ENCODE results near the gene ENHO. TPM values are rescaled to one million over a fixed set of nuclear protein-coding genes. Genes with fewer than 3 reads are reported as not detected.

The ENHO gene
- total and polyA plus RNA-seq, 2 experiments from 2014 or later = 1.5 to 9.4 TPM

DNA sequence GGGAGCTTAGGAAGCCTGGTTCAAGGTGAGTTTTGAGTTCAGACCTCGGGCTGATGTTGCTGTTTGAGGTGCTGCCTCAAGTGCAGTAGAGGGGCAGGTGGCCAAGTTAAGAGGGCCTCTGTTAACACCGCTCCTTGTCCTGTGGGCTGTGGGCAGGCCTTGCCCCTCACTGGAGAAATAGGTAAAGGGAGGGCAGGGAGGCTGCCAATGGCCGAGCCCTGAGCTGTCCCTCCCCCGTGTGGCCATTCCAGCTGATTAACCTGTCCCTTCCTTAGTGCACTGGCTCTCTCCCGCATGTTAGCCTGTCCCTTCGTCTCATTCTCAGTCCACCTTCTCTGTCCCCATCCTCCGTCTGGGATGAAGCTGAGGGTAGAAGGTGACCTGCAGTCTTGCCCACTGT lies 45.3 kb upstream of the ENHO start:
- H3K79me2 ChIP-seq = no peaks in the 10 kb centered on the region
- no peaks in the 10 kb centered on the region for H3K9me3 ChIP-seq (ENCODE audit: low read depth)
- H3K4me1 ChIP-seq (ENCODE audit: insufficient read depth) = peaks cover 7% of the 10 kb centered on the region
- no peak overlapping the region for H3K27ac ChIP-seq
- no peaks in the 10 kb centered on the region for H3K36me3 ChIP-seq (replicated peaks; ENCODE audit: insufficient read depth, low read depth)
- no peak overlapping the region for H3K4me2 ChIP-seq
- no peaks in the 10 kb centered on the region for H3K27me3 ChIP-seq
- H4K20me1 ChIP-seq (ENCODE audit: insufficient read depth, poor library complexity, severe bottlenecking) = no peaks in the 10 kb centered on the region
- no peak overlapping the region for H3K4me3 ChIP-seq
- no peak for TF ChIP-seq EZH2 (IDR thresholded peaks at IDR 0.05; ENCODE audit: borderline replicate concordance)
- TF ChIP-seq CTCF (IDR thresholded peaks at IDR 0.05; ENCODE audit: poor library complexity) = no peak
- no peak for TF ChIP-seq EZH2phosphoT487 (IDR thresholded peaks at IDR 0.05; ENCODE audit: low read depth, severe bottlenecking, unreplicated experiment)
- no peak overlapping the region for H2AFZ ChIP-seq
- no peaks in the 10 kb centered on the region for H3K9me2 ChIP-seq (replicated peaks; ENCODE audit: insufficient read depth)
- no peak for DNase-seq (ENCODE audit: low spot score)
- WGBS (ENCODE audit: low lambda C conversion rate, missing lambda C conversion rate) = 87% methylated on average over 7 of the region's 7 CpGs

- WGBS (ENCODE audit: low lambda C conversion rate, missing lambda C conversion rate) = 96% methylated on average over 6 of the region's 6 CpGs
- Histone ChIP-seq H4K20me1 (ENCODE audit: insufficient read depth, poor library complexity, severe bottlenecking) (no peaks in the 10 kb centered on the region), H3K4me3 (no peak overlapping the region), H3K36me3 (replicated peaks; ENCODE audit: insufficient read depth, low read depth) (no peaks in the 10 kb centered on the region), H3K4me1 (ENCODE audit: insufficient read depth) (peaks cover 7% of the 10 kb centered on the region), H3K9me2 (replicated peaks; ENCODE audit: insufficient read depth) (no peaks in the 10 kb centered on the region), H3K9me3 (ENCODE audit: low read depth) (no peaks in the 10 kb centered on the region), H3K79me2 (no peaks in the 10 kb centered on the region), H3K4me2 (no peak overlapping the region), H2AFZ (no peak overlapping the region), H3K27ac (no peak overlapping the region), H3K27me3 (no peaks in the 10 kb centered on the region)
- no peak for DNase-seq (ENCODE audit: low spot score)
- no peak for TF ChIP-seq EZH2phosphoT487 (IDR thresholded peaks at IDR 0.05; ENCODE audit: low read depth, severe bottlenecking, unreplicated experiment)
- TF ChIP-seq EZH2 (IDR thresholded peaks at IDR 0.05; ENCODE audit: borderline replicate concordance) = no peak
- no peak for TF ChIP-seq CTCF (IDR thresholded peaks at IDR 0.05; ENCODE audit: poor library complexity)
Observed at GRCh38 chr9:34566972-34567371, 44.2 kb upstream of the ENHO start.

DNA sequence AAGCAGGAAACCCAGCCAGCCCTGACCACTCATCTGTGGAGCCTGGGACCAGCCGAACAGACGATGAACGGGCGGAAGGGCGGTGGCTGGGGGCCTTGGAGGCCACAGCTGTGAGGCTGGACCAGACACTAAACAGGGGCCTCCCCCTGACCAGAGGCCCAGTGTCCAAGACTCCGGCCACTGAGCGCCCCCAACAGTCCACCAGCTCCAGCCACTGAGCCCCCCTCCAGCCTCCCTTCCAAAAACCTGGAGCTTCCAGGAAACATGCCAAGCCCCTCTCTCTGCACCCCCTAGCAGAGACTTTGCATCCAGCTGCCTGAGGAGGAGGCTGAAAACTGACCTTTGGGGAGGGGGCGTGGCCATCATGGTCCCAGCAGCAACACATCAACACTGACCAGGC lies 43.5 kb upstream of the ENHO start:
- Histone ChIP-seq H3K36me3 (replicated peaks; ENCODE audit: insufficient read depth, low read depth) (no peaks in the 10 kb centered on the region), H3K4me2 (no peak overlapping the region), H2AFZ (no peak overlapping the region), H3K4me3 (no peak overlapping the region), H3K27ac (no peak overlapping the region), H3K79me2 (no peaks in the 10 kb centered on the region), H4K20me1 (ENCODE audit: insufficient read depth, poor library complexity, severe bottlenecking) (no peaks in the 10 kb centered on the region), H3K9me3 (ENCODE audit: low read depth) (no peaks in the 10 kb centered on the region), H3K27me3 (no peaks in the 10 kb centered on the region), H3K9me2 (replicated peaks; ENCODE audit: insufficient read depth) (no peaks in the 10 kb centered on the region), H3K4me1 (ENCODE audit: insufficient read depth) (peaks cover 7% of the 10 kb centered on the region)
- TF ChIP-seq EZH2phosphoT487 (IDR thresholded peaks at IDR 0.05; ENCODE audit: low read depth, severe bottlenecking, unreplicated experiment) = no peak
- no peak for TF ChIP-seq EZH2 (IDR thresholded peaks at IDR 0.05; ENCODE audit: borderline replicate concordance)
- TF ChIP-seq CTCF (IDR thresholded peaks at IDR 0.05; ENCODE audit: poor library complexity) = no peak
- 82% methylated on average over 8 of the region's 8 CpGs for WGBS (ENCODE audit: low lambda C conversion rate, missing lambda C conversion rate)
- no peak for DNase-seq (ENCODE audit: low spot score)

DNA sequence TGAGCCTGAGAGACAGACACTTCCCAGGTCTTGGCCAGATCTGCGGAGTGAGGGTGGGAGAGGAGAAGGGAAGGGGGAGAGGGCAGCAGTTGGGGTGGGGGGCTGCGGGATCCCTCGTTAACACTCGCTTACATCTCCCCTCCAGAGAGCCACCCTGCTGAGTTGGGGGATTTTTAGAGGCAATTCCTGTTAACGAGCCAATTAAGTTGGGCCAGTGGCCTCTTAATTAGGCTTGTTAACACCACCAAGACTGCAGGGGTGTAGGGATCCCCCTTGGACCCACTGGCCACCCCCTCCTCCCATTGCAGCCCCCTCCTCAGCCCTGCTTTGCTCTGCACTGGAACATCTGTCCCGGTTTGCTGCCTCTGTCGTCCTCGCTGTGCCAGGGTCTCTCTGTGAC lies 43.1 kb upstream of the ENHO start:
- no peak overlapping the region for H2AFZ ChIP-seq
- H4K20me1 ChIP-seq (ENCODE audit: insufficient read depth, poor library complexity, severe bottlenecking) = no peaks in the 10 kb centered on the region
- no peaks in the 10 kb centered on the region for H3K9me3 ChIP-seq (ENCODE audit: low read depth)
- WGBS (ENCODE audit: low lambda C conversion rate, missing lambda C conversion rate) = 80% methylated on average over 4 of the region's 8 CpGs
- TF ChIP-seq EZH2phosphoT487 (IDR thresholded peaks at IDR 0.05; ENCODE audit: low read depth, severe bottlenecking, unreplicated experiment) (no peak), EZH2 (IDR thresholded peaks at IDR 0.05; ENCODE audit: borderline replicate concordance) (no peak), CTCF (IDR thresholded peaks at IDR 0.05; ENCODE audit: poor library complexity) (no peak)
- H3K27me3 ChIP-seq = no peaks in the 10 kb centered on the region
- H3K36me3 ChIP-seq (replicated peaks; ENCODE audit: insufficient read depth, low read depth) = no peaks in the 10 kb centered on the region
- no peak for DNase-seq (ENCODE audit: low spot score)
- peaks cover 5% of the 10 kb centered on the region for H3K4me1 ChIP-seq (ENCODE audit: insufficient read depth)
- no peak overlapping the region for H3K4me3 ChIP-seq
- H3K9me2 ChIP-seq (replicated peaks; ENCODE audit: insufficient read depth) = no peaks in the 10 kb centered on the region
- no peak overlapping the region for H3K27ac ChIP-seq
- no peaks in the 10 kb centered on the region for H3K79me2 ChIP-seq
- H3K4me2 ChIP-seq = no peak overlapping the region
